K562 (cell line): ENCODE results near the gene EVI5L. TPM values are rescaled to one million over a fixed set of nuclear protein-coding genes. Genes with fewer than 3 reads are reported as not detected.
A peak's percentile ranks its signal among the peaks of the same experiment; 100 is the strongest.

ENCODE experiments used
- ATAC-seq: fragments of 200-7000 bp; cut with Tn5 transposase; 3 replicates; pipeline ENCODE4 v1.9.1; 2020; ENCODE audit warnings: moderate library complexity
- BruUV-seq: library from RNA; stranded (reverse); fragments of 400-500 nt; replicated peaks from 2 replicates; lab custom pipeline; 2021; lab: Mats Ljungman, UMichigan
- CTCF ChIA-PET: fragments of 300-600 bp; formaldehyde crosslinking; extraction: SDS; loops from one replicate; lab custom pipeline; 2021; ENCODE audit warnings: low intra/inter-chr PET ratio; lab: Yijun Ruan, JAX
- POLR2A ChIA-PET: fragments of 300-600, 350-650 bp; sonication (Branson Sonifier 250); formaldehyde crosslinking; extraction: SDS; loops from one replicate; lab custom pipeline; 2021; ENCODE audit warnings: antibody characterized with exemption, inconsistent platforms; lab: Yijun Ruan, JAX
- DNase-seq, 4 experiments: peaks; one replicate each; pipeline versions ENCODE4 v3.0.0 to v3.0.0-alpha.2; 2011 to 2018; ENCODE audit warnings: low spot score in 3 of 4, mixed read lengths in 3 of 4; ENCODE audit errors: extremely low read depth in 1 of 4
- FAIRE-seq: peaks from 2 replicates; lab custom pipeline; 2011; peaks lifted over from hg19 to GRCh38; lab: Jason Lieb, UNC
- H2AFZ ChIP-seq: 2 replicates; pipeline ENCODE4 v1.6.0; 2011; ENCODE audit warnings: low read depth, low read length, control low read depth, inconsistent platforms
- H3K27ac ChIP-seq: fragments of 200-600 bp; 3 replicates; pipeline ENCODE4 v1.8.0; 2011; ENCODE audit warnings: low read depth, mild to moderate bottlenecking, control low read depth, inconsistent platforms, low read length, moderate library complexity, mixed read lengths; ENCODE audit errors: extremely low read depth
- H3K27me3 ChIP-seq, 2 experiments: fragments of 300-600 bp in 1 of 2; 2 replicates in 1 of 2; 3 replicates in 1 of 2; pipeline versions ENCODE4 v1.6.0 to v1.8.0; 2011; ENCODE audit warnings: inconsistent platforms in 2 of 2, low read length in 2 of 2, mild to moderate bottlenecking in 1 of 2, mixed read lengths in 1 of 2, moderate library complexity in 1 of 2; ENCODE audit not compliant: control insufficient read depth in 2 of 2, insufficient read depth in 2 of 2
- H3K36me3 ChIP-seq: fragments of 300-600 bp; 3 replicates; pipeline ENCODE4 v1.8.0; 2011; ENCODE audit warnings: mild to moderate bottlenecking, low read length, inconsistent platforms; ENCODE audit not compliant: control insufficient read depth, insufficient read depth
- H3K4me1 ChIP-seq, 2 experiments: fragments of 200-600 bp in 1 of 2; replicated peaks in 1 of 2; 2 replicates in 1 of 2; 3 replicates in 1 of 2; pipeline versions ENCODE4 v1.5.1 to v1.8.0; 2011; ENCODE audit warnings: inconsistent platforms in 2 of 2, low read length in 2 of 2, mild to moderate bottlenecking in 1 of 2, mixed read lengths in 1 of 2, moderate library complexity in 1 of 2; ENCODE audit not compliant: control insufficient read depth in 2 of 2, insufficient read depth in 2 of 2
- H3K4me2 ChIP-seq: 2 replicates; pipeline ENCODE4 v1.6.1; 2011; ENCODE audit warnings: low read length, control low read depth, inconsistent platforms, mixed read lengths; ENCODE audit not compliant: insufficient read depth
- H3K4me3 ChIP-seq: fragments of 200-600 bp; sonication (generic), shearing (Covaris generic); 2 replicates; pipeline ENCODE4 v1.5.1; 2016; ENCODE audit warnings: control low read depth, inconsistent platforms
- H3K79me2 ChIP-seq: fragments of 200-600 bp; 3 replicates; pipeline ENCODE4 v1.8.0; 2011; ENCODE audit warnings: low read length, inconsistent platforms; ENCODE audit not compliant: control insufficient read depth, insufficient read depth
- H3K9ac ChIP-seq, 2 experiments: 2 replicates each; pipeline versions ENCODE4 v1.6.0 to v1.6.1; 2011; ENCODE audit warnings: low read depth in 2 of 2, low read length in 2 of 2, control low read depth in 1 of 2, inconsistent platforms in 1 of 2, mild to moderate bottlenecking in 1 of 2, mixed read lengths in 1 of 2; ENCODE audit not compliant: insufficient read depth in 1 of 2
- H3K9me1 ChIP-seq: one replicate; pipeline ENCODE4 v1.6.0; 2011; ENCODE audit warnings: inconsistent platforms, mild to moderate bottlenecking, low read length, moderate library complexity; ENCODE audit not compliant: control insufficient read depth, insufficient read depth
- H3K9me3 ChIP-seq: replicated peaks from 2 replicates; pipeline ENCODE4 v1.5.1; 2011; ENCODE audit warnings: low read depth, low read length, inconsistent platforms; ENCODE audit not compliant: control insufficient read depth, insufficient read depth
- H4K20me1 ChIP-seq: replicated peaks from 2 replicates; pipeline ENCODE4 v1.6.1; 2011; ENCODE audit warnings: low read length, inconsistent platforms, mixed read lengths; ENCODE audit not compliant: control insufficient read depth, insufficient read depth
- ARID1B ChIP-seq: fragments of 450-650 bp; IDR thresholded peaks from 2 replicates; pipeline ENCODE4 v1.6.1; 2016; ENCODE audit warnings: antibody characterized with exemption, mild to moderate bottlenecking, inconsistent platforms
- CBFA2T3 ChIP-seq: fragments of 450-650 bp; IDR thresholded peaks from 2 replicates; pipeline ENCODE4 v1.6.1; 2017
- EGR1 ChIP-seq: fragments of 450-650 bp; conservative IDR thresholded peaks from 2 replicates; pipeline ENCODE4 v1.6.1; 2017; ENCODE audit warnings: mild to moderate bottlenecking
- FOXJ2 ChIP-seq: fragments of 200-800 bp; sonication (Bioruptor generic); IDR thresholded peaks from 2 replicates; pipeline ENCODE4 v1.6.1; 2016; ENCODE audit warnings: missing genetic modification characterization, missing compliant biosample characterization
- GTF2E2 ChIP-seq: fragments of 200-800 bp; sonication (Bioruptor generic); IDR thresholded peaks from 2 replicates; pipeline ENCODE4 v1.6.1; 2016; ENCODE audit warnings: missing genetic modification characterization, missing compliant biosample characterization
- KDM1A ChIP-seq, 2 experiments: fragments of 450-650 bp; IDR thresholded peaks; 2 replicates each; pipeline ENCODE4 v1.6.1; 2016; ENCODE audit warnings: mild to moderate bottlenecking in 2 of 2
- MCM3 ChIP-seq: fragments of 450-650 bp; IDR thresholded peaks from 2 replicates; pipeline ENCODE4 v1.6.1; 2016
- SMARCE1 ChIP-seq: fragments of 450-650 bp; IDR thresholded peaks from 2 replicates; pipeline ENCODE4 v1.7.1; 2016; ENCODE audit warnings: mild to moderate bottlenecking
- SUPT5H ChIP-seq: fragments of 450-650 bp; IDR thresholded peaks from 2 replicates; pipeline ENCODE4 v1.6.1; 2016
- ZC3H8 ChIP-seq: fragments of 450-650 bp; IDR thresholded peaks from 2 replicates; pipeline ENCODE4 v1.6.1; 2017
- ZNF134 ChIP-seq: fragments of 250-450 bp; sonication (Bioruptor Pico); conservative IDR thresholded peaks from 2 replicates; pipeline ENCODE4 v1.4.0; 2020
- ZNF212 ChIP-seq: fragments of 450-650 bp; formaldehyde crosslinking; IDR thresholded peaks from 2 replicates; pipeline ENCODE4 v1.4.0; 2020; ENCODE audit warnings: mild to moderate bottlenecking
- ZNF217 ChIP-seq: sonication (generic); formaldehyde crosslinking; IDR thresholded peaks from 2 replicates; pipeline ENCODE4 v1.8.0; 2022; ENCODE audit warnings: mild to moderate bottlenecking, missing genetic modification reagents
- ZNF431 ChIP-seq: sonication (generic); formaldehyde crosslinking; IDR thresholded peaks from 2 replicates; pipeline ENCODE4 v1.8.0; 2022; ENCODE audit warnings: mild to moderate bottlenecking, missing genetic modification reagents
- ZNF695 ChIP-seq: fragments of 450-650 bp; formaldehyde crosslinking; IDR thresholded peaks from 2 replicates; pipeline ENCODE4 v1.4.0; 2020; ENCODE audit warnings: mild to moderate bottlenecking, moderate library complexity
- WGBS: fragments of 100-300 bp; shearing (Covaris generic); methylation state at CpG from one replicate; pipeline ENCODE4 v1.1.6; 2016; ENCODE audit warnings: low coverage, mixed read lengths; ENCODE audit not compliant: insufficient coverage; ENCODE audit errors: missing lambda C conversion rate; 5-methylcytosine and 5-hydroxymethylcytosine counted together
- in situ Hi-C: fragments of 300-500 bp; cut with MboI; formaldehyde crosslinking; loops from 4 replicates; pipeline ENCODE4 v1.15.0; 2018; ENCODE audit warnings: inconsistent platforms, mixed read lengths
- intact Hi-C: fragments of 100-400 bp; cut with micrococcal nuclease; formaldehyde crosslinking; loops from 2 replicates; pipeline ENCODE4 v1.14.2; 2022
- polyA plus RNA-seq, 8 experiments: library from polyadenylated mRNA; depleted of rRNA in 4 of 8; stranded (reverse) in 5 of 8; unstranded in 3 of 8; fragments of >200 nt; fragmentation: Nextera tagmentation in 2 of 8; fragmentation: Illumina TruSeq in 1 of 8; extraction: Ambion mirVana in 2 of 8; extraction: Trizol in 1 of 8; gene quantifications; 2 replicates each; pipeline versions ENCODE4 v1.2.1 to v1.2.3, GENCODE V29; 2011 to 2014; ENCODE audit warnings: inconsistent platforms in 1 of 8, missing spikeins in 1 of 8
- total RNA-seq, 7 experiments: library from RNA; depleted of rRNA in 6 of 7; stranded (reverse); fragments of >200 nt in 6 of 7; fragmentation: Illumina TruSeq in 2 of 7; extraction: Trizol in 2 of 7; gene quantifications; 2 replicates each; pipeline versions ENCODE4 v1.2.1 to v1.2.3, GENCODE V29; 2011 to 2021; ENCODE audit warnings: low replicate concordance in 1 of 7
- TF ChIP-seq, protein P1 (sequence below): fragments of 250-450 bp; sonication (Bioruptor Pico); IDR thresholded peaks from 2 replicates; pipeline ENCODE4 v1.8.0; 2022; ENCODE audit warnings: moderate library complexity, mild to moderate bottlenecking, inconsistent platforms
- TF ChIP-seq, protein P2 (sequence below): sonication (generic); formaldehyde crosslinking; IDR thresholded peaks from 2 replicates; pipeline ENCODE4 v1.4.0; 2020; ENCODE audit warnings: mild to moderate bottlenecking, missing genetic modification reagents
- TF ChIP-seq, protein P3 (sequence below), 3 experiments: fragments of 200-800 bp in 1 of 3; fragments of 250-450 bp in 1 of 3; fragments of 450-650 bp in 1 of 3; sonication (Bioruptor Pico) in 1 of 3; sonication (Bioruptor generic) in 1 of 3; formaldehyde crosslinking in 1 of 3; IDR thresholded peaks; 2 replicates each; pipeline versions ENCODE4 v1.6.1 to v1.8.0; 2016 to 2022; ENCODE audit warnings: mild to moderate bottlenecking in 2 of 3, missing genetic modification characterization in 2 of 3, missing compliant biosample characterization in 1 of 3, moderate library complexity in 1 of 3

Gene EVI5L
- total and polyA plus RNA-seq, 9 of the 15 experiments (the other 6 are each of a cell fraction or from before 2014, with no cell fraction given): 0.69 to 1.8 (median 1.2) TPM; not detected in 2

DNA sequence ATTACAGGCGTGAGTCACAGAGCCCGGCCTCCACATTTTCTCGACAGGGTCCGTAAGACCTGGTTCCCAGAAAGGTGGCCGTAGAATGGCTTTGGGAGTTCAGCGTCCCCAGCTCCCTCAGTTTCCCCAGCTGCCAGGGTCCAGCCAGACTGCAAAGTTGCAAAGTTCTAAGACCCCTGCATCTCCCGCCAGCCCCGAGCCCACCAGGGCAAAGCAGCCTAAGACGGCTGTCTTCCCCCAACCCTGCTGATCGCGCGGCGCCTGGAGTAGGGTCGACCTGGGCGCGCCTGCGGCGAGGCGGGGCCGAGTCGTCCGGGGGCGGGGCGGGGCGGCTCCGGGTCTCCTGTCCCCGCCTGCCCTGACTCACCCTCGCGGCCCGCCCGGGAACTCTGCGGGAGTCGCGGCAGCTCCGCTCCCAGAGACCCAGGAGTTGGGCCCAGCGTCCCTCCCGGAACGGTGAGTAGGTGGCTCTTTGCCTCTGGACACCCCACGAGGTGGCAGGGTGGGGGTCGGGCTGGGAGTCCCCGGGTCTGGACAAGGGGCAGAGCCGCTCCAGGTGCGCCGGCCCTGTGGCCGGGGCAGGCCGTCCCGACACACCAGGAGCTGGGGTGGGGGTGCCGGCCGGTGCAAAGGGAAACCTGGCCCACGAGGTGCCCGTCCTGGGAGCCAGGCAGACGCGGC lies 58.3 kb downstream of the EVI5L start, which contains the start of gene LRRC8E:
TSS of gene LRRC8E (plus strand) at position 366 of the 681 bp plus-strand sequence. CDS start 7,094 bp downstream, outside the sequence.
- peak within 1 kb of the TSS; percentile 61; the same call in 2 of the 3 replicates for H3K27ac ChIP-seq
- ATAC-seq: peak; percentile 99
- H3K4me3 ChIP-seq: peak within 1 kb of the TSS; percentile 65
- peaks cover 10 to 35% of the 10 kb centered on the region in 2 experiments for H3K4me1 ChIP-seq
- FAIRE-seq: peak; percentile 48
- no peaks in the 10 kb centered on the region for H3K9me3 ChIP-seq
- H3K79me2 ChIP-seq: peaks cover 5% of the 10 kb centered on the region; the same call in 2 of the 3 replicates
- BruUV-seq: no TSS peak
- CTCF ChIA-PET: no interaction called here
- WGBS: under 1% methylated on average over 24 of the region's 53 CpGs
- H3K9ac ChIP-seq: peak within 1 kb of the TSS; percentile 73 to 94
- in situ Hi-C loops: no loop called here
- no peaks in the 10 kb centered on the region for H4K20me1 ChIP-seq
- DNase-seq: peak; percentile 89 to 91 (median 90)
- H3K36me3 ChIP-seq: no peaks in the 10 kb centered on the region
- intact Hi-C loops: no loop called here
- POLR2A ChIA-PET: interaction anchor here (0.6 to 8.2 kb wide), 5 partner anchors 9 to 55 kb away, joined by 3 to 72 read pairs (median 5); partner anchors contain the start of genes MAP2K7 and TIMM44
- H2AFZ ChIP-seq: peak within 1 kb of the TSS; percentile 93
- H3K4me2 ChIP-seq: peak within 1 kb of the TSS; percentile 82
- H3K9me1 ChIP-seq: no peaks in the 10 kb centered on the region
- no peaks in the 10 kb centered on the region for H3K27me3 ChIP-seq
- TF ChIP-seq KDM1A (IDR thresholded peaks at IDR 0.05): no peak
- no peak for TF ChIP-seq ZNF695 (CRISPR knock-in tag)
- TF ChIP-seq, protein P1, sequence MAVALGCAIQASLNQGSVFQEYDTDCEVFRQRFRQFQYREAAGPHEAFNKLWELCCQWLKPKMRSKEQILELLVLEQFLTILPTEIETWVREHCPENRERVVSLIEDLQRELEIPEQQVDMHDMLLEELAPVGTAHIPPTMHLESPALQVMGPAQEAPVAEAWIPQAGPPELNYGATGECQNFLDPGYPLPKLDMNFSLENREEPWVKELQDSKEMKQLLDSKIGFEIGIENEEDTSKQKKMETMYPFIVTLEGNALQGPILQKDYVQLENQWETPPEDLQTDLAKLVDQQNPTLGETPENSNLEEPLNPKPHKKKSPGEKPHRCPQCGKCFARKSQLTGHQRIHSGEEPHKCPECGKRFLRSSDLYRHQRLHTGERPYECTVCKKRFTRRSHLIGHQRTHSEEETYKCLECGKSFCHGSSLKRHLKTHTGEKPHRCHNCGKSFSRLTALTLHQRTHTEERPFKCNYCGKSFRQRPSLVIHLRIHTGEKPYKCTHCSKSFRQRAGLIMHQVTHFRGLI (CRISPR knock-in tag): no peak
- no peak for TF ChIP-seq ZNF431 (CRISPR knock-in tag)
- TF ChIP-seq SMARCE1: no peak
- TF ChIP-seq ZNF212 (CRISPR knock-in tag): no peak
- peak; percentile 36; the same call in 1 of the 2 replicates for TF ChIP-seq EGR1
- no peak for TF ChIP-seq FOXJ2
- TF ChIP-seq SUPT5H: peak; percentile 79
- TF ChIP-seq ZNF217 (CRISPR knock-in tag): no peak
- TF ChIP-seq ZC3H8: no peak
- no peak for TF ChIP-seq GTF2E2 (tag)
- peak; percentile 45; the same call in 1 of the 2 replicates for TF ChIP-seq ARID1B
- no peak for TF ChIP-seq MCM3
- TF ChIP-seq ZNF134 (CRISPR knock-in tag): no peak
- TF ChIP-seq, protein P2, sequence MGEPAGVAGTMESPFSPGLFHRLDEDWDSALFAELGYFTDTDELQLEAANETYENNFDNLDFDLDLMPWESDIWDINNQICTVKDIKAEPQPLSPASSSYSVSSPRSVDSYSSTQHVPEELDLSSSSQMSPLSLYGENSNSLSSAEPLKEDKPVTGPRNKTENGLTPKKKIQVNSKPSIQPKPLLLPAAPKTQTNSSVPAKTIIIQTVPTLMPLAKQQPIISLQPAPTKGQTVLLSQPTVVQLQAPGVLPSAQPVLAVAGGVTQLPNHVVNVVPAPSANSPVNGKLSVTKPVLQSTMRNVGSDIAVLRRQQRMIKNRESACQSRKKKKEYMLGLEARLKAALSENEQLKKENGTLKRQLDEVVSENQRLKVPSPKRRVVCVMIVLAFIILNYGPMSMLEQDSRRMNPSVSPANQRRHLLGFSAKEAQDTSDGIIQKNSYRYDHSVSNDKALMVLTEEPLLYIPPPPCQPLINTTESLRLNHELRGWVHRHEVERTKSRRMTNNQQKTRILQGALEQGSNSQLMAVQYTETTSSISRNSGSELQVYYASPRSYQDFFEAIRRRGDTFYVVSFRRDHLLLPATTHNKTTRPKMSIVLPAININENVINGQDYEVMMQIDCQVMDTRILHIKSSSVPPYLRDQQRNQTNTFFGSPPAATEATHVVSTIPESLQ: no peak
- TF ChIP-seq, protein P3, sequence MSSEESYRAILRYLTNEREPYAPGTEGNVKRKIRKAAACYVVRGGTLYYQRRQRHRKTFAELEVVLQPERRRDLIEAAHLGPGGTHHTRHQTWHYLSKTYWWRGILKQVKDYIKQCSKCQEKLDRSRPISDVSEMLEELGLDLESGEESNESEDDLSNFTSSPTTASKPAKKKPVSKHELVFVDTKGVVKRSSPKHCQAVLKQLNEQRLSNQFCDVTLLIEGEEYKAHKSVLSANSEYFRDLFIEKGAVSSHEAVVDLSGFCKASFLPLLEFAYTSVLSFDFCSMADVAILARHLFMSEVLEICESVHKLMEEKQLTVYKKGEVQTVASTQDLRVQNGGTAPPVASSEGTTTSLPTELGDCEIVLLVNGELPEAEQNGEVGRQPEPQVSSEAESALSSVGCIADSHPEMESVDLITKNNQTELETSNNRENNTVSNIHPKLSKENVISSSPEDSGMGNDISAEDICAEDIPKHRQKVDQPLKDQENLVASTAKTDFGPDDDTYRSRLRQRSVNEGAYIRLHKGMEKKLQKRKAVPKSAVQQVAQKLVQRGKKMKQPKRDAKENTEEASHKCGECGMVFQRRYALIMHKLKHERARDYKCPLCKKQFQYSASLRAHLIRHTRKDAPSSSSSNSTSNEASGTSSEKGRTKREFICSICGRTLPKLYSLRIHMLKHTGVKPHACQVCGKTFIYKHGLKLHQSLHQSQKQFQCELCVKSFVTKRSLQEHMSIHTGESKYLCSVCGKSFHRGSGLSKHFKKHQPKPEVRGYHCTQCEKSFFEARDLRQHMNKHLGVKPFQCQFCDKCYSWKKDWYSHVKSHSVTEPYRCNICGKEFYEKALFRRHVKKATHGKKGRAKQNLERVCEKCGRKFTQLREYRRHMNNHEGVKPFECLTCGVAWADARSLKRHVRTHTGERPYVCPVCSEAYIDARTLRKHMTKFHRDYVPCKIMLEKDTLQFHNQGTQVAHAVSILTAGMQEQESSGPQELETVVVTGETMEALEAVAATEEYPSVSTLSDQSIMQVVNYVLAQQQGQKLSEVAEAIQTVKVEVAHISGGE (CRISPR knock-in tag; IDR thresholded peaks at IDR 0.05): no peak
- no peak for TF ChIP-seq CBFA2T3
